ENCODE results near the gene TMEM181.

DNA sequence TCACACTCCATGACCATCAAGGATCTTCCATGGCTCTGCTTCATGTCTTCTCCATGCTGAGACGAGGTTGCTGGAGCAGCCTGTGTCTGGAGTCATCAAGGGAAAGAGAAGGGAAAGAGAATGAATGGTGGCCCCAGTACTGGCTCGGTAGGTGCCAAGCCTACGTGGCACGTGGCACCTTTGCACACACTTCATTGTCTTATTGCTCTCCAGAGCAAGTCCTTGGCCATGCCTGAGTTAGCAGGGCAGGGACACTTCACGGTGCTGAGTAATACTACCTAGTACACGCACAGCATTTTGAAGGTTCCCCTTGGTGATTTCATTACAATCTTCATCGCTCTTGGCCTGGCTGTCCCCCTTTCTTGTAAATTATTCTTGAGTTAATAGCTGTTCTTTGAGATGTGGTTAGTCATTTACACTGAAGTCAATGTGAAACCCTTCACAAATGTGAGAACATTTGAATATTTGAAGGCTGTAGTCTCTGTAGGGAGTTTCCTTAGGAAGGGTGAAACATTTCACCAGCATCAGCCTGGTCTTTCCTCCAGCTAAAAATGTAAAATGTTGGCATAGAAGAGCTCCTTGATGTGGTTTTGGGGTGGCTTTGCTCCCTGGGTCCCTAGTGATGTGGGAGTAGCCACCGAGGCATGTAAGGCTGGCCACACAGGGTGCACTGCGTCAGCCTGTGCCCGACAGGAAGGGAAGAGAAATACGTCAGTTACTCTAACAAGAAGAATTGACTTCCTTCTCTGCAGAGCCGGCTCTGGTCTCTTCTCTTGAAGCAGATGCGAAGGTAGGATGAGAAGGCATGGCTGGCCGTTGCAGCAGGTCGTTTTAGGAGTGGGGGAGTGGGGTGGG lies 89.6 kb downstream of the TMEM181 start, which contains the start of gene SYTL3:
- TF ChIP-seq, protein P1, sequence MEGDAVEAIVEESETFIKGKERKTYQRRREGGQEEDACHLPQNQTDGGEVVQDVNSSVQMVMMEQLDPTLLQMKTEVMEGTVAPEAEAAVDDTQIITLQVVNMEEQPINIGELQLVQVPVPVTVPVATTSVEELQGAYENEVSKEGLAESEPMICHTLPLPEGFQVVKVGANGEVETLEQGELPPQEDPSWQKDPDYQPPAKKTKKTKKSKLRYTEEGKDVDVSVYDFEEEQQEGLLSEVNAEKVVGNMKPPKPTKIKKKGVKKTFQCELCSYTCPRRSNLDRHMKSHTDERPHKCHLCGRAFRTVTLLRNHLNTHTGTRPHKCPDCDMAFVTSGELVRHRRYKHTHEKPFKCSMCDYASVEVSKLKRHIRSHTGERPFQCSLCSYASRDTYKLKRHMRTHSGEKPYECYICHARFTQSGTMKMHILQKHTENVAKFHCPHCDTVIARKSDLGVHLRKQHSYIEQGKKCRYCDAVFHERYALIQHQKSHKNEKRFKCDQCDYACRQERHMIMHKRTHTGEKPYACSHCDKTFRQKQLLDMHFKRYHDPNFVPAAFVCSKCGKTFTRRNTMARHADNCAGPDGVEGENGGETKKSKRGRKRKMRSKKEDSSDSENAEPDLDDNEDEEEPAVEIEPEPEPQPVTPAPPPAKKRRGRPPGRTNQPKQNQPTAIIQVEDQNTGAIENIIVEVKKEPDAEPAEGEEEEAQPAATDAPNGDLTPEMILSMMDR (IDR thresholded peaks at IDR 0.05) = no peak
- TF ChIP-seq EZH2 (IDR thresholded peaks at IDR 0.05; ENCODE audit: borderline replicate concordance, insufficient read depth, low read depth, low read length, poor library complexity, severe bottlenecking) = no peak
